MM.1S (cell line): ENCODE measurements around the gene MOBP.

ENCODE experiments used
- CTCF ChIP-seq: fragments of 300-600 bp; sonication (generic); IDR thresholded peaks from 2 replicates; pipeline ENCODE4 v1.5.1; 2016; ENCODE audit warnings: antibody characterized with exemption, low read length, mixed read lengths
- EZH2 ChIP-seq: fragments of 300-600 bp; sonication (generic); optimal IDR thresholded peaks from 2 replicates; pipeline ENCODE3; 2017; ENCODE audit warnings: low read depth, mild to moderate bottlenecking, antibody characterized with exemption, low read length, mixed read lengths

- TF ChIP-seq CTCF (no peak), EZH2 (no peak)
Observed at GRCh38 chr3:39476783-39477182, 9.3 kb downstream of the MOBP start.
